Colonic mucosa (tissue), 4 donors: ENCODE measurements around the gene PLG. TPM values are rescaled to one million over a fixed set of nuclear protein-coding genes. Genes with fewer than 3 reads are reported as not detected.
"Not testable (repeated sequence)": the region's sequence is repeated elsewhere in the genome, so short reads cannot be mapped to it uniquely, and the experiment has no call there.

ENCODE experiments used
- DNase-seq: peaks from one replicate; pipeline ENCODE4 v3.0.0-alpha.2; 2020
- H3K27ac ChIP-seq: fragments of 200-600 bp; one replicate; pipeline ENCODE4 v1.8.0; 2021
- H3K27me3 ChIP-seq: fragments of 200-600 bp; one replicate; pipeline ENCODE4 v1.8.0; 2021
- H3K36me3 ChIP-seq: fragments of 200-600 bp; one replicate; pipeline ENCODE4 v1.8.0; 2021
- H3K4me1 ChIP-seq: fragments of 200-600 bp; one replicate; pipeline ENCODE4 v1.8.0; 2021; ENCODE audit warnings: mild to moderate bottlenecking
- H3K4me3 ChIP-seq: fragments of 200-600 bp; one replicate; pipeline ENCODE4 v1.8.0; 2021
- H3K9ac ChIP-seq, 2 donors: one replicate each; pipeline ENCODE4 v1.7.0; 2013; ENCODE audit warnings: control low read depth in 2 of 2, low read depth in 2 of 2, low read length in 2 of 2
- H3K9me3 ChIP-seq: fragments of 200-600 bp; one replicate; pipeline ENCODE4 v1.8.0; 2021
- CTCF ChIP-seq: fragments of 200-600 bp; IDR thresholded peaks from one replicate; pipeline ENCODE4 v1.8.0; 2022; ENCODE audit warnings: antibody characterized with exemption, mild to moderate bottlenecking
- intact Hi-C: fragments of 100-400 bp; cut with DNase I; formaldehyde crosslinking; loops from one replicate; pipeline ENCODE4 v1.14.1; 2022
- total RNA-seq, 2 donors: library from RNA; stranded (reverse); fragmentation: NEBNext Ultra II Directional in 1 of 2; extraction: Animal tissue kit (Norgen Biotek cat#: 25700) in 1 of 2; gene quantifications; one replicate each; pipeline ENCODE4 v1.2.1, GENCODE V29; 2021
- donor health status: healthy.
- donor health status: DM: no; HTN: no; CAD: no.
- donor health status: DM: no; HTN: no; CAD: no.

Gene PLG
- total RNA-seq = 1 to 10 TPM in 1 of 2 donors, under 1 TPM in 1; 0.16 to 1.3 TPM

DNA sequence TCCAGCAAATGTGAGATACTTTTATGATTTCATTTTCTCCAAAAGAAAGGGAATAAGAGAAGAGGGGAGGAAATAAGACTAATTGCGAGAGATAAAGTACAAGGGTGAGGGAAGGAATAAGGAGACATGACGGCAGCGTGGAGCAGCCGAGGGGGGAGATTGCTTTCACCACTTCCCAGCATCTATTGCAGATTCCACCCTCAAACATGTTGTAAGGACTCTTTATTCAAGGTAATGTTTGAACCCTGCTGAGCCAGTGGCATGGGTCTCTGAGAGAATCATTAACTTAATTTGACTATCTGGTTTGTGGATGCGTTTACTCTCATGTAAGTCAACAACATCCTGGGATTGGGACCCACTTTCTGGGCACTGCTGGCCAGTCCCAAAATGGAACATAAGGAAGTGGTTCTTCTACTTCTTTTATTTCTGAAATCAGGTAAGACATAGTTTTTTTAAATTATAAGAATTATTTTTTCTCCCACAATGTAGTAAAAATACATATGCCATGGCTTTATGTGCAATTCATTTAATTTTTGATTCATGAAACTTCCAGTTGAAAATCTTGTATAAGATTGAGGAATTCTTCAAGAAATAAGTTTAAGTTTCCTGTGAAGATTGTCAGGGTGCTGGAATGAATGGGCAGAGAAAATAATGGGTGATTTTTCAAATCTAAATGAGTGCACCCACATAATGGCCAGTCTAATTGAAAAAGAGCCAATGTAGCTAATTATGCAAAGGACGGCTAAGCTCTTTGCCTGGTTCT is at the start of gene PLG:
Gene PLG (plus strand): TSS at position 327 of the 763 bp plus-strand sequence. CDS start 61 bp downstream, at position 388.
- H3K9ac ChIP-seq, H3K27ac ChIP-seq, H3K4me1 ChIP-seq, H3K36me3 ChIP-seq, H3K4me3 ChIP-seq, H3K9me3 ChIP-seq, H3K27me3 ChIP-seq, intact Hi-C loops, DNase-seq: not testable (repeated sequence)

DNA sequence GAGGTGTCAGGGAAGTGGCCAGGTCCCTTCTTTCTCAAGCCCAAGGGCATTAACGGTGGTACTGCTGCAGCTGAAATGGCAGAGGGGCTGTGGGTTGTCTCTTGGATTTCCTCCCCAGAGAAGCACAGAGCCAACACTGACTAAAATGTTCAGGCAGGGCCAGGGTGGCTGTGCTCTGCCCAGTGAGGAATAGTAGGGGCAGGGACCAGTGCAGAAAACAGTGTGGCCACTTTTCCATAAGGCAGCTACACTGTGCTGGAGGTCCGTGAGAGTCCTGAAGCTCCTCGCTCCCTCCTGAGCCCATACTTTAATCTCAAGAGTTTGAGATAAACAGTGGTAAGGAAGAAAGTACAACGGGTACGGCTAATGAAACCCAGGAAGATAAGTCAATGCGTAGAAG is 42.5 kb upstream of the PLG start:
- intact Hi-C loops = no loop called here
- H3K4me3 ChIP-seq = no peak overlapping the region
- no peak overlapping the region for H3K9ac ChIP-seq
- no peaks in the 10 kb centered on the region for H3K4me1 ChIP-seq
- H3K9me3 ChIP-seq = no peaks in the 10 kb centered on the region
- no peak overlapping the region for H3K27ac ChIP-seq
- no peaks in the 10 kb centered on the region for H3K36me3 ChIP-seq
- no peak for TF ChIP-seq CTCF
- no peak for DNase-seq
- H3K27me3 ChIP-seq = no peaks in the 10 kb centered on the region

- Histone ChIP-seq H3K27me3 (no peaks in the 10 kb centered on the region), H3K36me3 (no peaks in the 10 kb centered on the region), H3K27ac (no peak overlapping the region), H3K9ac (no peak overlapping the region), H3K9me3 (no peaks in the 10 kb centered on the region), H3K4me1 (no peaks in the 10 kb centered on the region), H3K4me3 (no peak overlapping the region)
- no peak for TF ChIP-seq CTCF
- intact Hi-C loops = no loop called here
- DNase-seq = no peak
Observed at GRCh38 chr6:160661216-160661615, 40.8 kb upstream of the PLG start.

DNA sequence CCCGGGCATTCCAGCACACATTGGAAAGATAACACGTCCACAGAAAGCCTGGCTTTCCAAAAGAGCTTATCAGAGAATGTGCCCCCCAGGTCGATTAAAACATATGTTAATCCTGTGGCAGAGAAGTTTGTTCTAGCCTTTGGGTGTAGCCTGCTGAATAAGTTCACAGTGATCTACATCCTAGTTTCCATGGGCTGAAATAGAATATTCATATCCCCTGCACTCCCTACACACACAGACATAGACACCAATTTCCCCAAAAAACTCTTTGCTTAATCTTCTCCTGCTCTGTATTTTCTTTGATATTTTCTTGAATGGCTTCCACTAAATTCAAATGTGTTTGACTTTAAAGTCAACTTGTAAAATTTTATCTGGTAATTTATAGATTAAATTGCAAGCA is 39.6 kb upstream of the PLG start:
- no peak overlapping the region for H3K27ac ChIP-seq
- no peak for TF ChIP-seq CTCF
- H3K27me3 ChIP-seq = no peaks in the 10 kb centered on the region
- no peak overlapping the region for H3K4me3 ChIP-seq
- H3K4me1 ChIP-seq = no peaks in the 10 kb centered on the region
- no peak for DNase-seq
- intact Hi-C loops = no loop called here
- H3K9ac ChIP-seq = no peak overlapping the region
- no peaks in the 10 kb centered on the region for H3K9me3 ChIP-seq
- no peaks in the 10 kb centered on the region for H3K36me3 ChIP-seq

- H3K36me3 ChIP-seq = no peaks in the 10 kb centered on the region
- no peaks in the 10 kb centered on the region for H3K4me1 ChIP-seq
- H3K9me3 ChIP-seq = no peaks in the 10 kb centered on the region
- no peak for TF ChIP-seq CTCF
- no peak overlapping the region for H3K9ac ChIP-seq
- H3K27me3 ChIP-seq = no peaks in the 10 kb centered on the region
- no peak for DNase-seq
- no peak overlapping the region for H3K27ac ChIP-seq
- intact Hi-C loops = no loop called here
- H3K4me3 ChIP-seq = no peak overlapping the region
Observed at GRCh38 chr6:160662842-160663241, 39.2 kb upstream of the PLG start.

- H3K27me3 ChIP-seq, DNase-seq, intact Hi-C loops: not testable (repeated sequence)
Observed at GRCh38 chr6:160664198-160664597, 37.8 kb upstream of the PLG start, which contains the start of gene LPA. TSS of gene LPA (minus strand) at chr6:160664275. CDS start at chr6:160664214, 61 bp downstream.

More at GRCh38 chr6:160664198-160664597, 37.8 kb upstream of the PLG start, which contains the start of gene LPA:
- not testable (repeated sequence) for H3K4me3 ChIP-seq, H3K36me3 ChIP-seq, H3K4me1 ChIP-seq, H3K9me3 ChIP-seq, H3K27ac ChIP-seq, H3K9ac ChIP-seq
